Epidermal melanocyte (primary cell): ENCODE measurements around the gene DDAH2.
A peak's percentile ranks its signal among the peaks of the same experiment; 100 is the strongest.

ENCODE experiments used
- DNase-seq: peaks from one replicate; pipeline ENCODE4 v3.0.0; 2011; ENCODE audit warnings: low spot score; ENCODE audit not compliant: insufficient read length

The DDAH2 gene, protein sequence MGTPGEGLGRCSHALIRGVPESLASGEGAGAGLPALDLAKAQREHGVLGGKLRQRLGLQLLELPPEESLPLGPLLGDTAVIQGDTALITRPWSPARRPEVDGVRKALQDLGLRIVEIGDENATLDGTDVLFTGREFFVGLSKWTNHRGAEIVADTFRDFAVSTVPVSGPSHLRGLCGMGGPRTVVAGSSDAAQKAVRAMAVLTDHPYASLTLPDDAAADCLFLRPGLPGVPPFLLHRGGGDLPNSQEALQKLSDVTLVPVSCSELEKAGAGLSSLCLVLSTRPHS

DNA sequence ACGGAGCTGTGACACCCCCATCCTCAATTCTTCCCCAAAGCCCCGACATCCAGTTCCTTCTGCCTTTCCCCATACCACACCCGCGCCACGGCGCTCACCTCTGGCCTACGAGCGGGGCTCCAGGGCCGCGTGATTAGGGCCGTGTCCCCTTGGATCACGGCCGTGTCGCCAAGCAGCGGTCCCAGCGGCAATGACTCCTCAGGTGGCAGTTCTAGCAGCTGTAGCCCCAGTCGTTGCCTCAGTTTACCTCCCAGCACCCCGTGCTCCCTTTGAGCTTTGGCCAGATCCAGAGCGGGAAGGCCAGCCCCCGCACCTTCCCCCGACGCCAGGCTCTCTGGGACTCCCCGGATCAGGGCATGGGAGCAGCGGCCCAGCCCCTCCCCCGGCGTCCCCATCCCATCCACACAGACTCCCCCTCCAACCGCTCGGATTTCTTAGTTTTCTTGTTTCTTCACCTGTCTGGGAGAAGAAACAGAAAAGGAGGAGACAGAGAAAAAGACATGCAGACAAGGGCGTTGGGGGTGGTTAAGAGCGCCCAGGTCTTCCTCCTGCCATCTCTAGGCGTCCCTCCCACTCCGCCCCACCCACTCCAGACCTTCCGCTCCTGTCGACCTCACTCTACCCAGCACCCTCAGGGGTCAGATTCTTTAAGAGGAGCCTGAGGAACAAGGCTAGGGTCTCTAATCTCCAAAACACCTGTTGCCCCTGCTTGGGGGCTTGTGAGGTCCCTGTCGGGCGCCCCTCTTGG is at the start of gene DDAH2:
Gene DDAH2, minus strand, starts transcription at position 533 of the 748 bp plus-strand sequence. Its CDS starts 138 bp downstream, at position 395.
- no peak for DNase-seq

DNA sequence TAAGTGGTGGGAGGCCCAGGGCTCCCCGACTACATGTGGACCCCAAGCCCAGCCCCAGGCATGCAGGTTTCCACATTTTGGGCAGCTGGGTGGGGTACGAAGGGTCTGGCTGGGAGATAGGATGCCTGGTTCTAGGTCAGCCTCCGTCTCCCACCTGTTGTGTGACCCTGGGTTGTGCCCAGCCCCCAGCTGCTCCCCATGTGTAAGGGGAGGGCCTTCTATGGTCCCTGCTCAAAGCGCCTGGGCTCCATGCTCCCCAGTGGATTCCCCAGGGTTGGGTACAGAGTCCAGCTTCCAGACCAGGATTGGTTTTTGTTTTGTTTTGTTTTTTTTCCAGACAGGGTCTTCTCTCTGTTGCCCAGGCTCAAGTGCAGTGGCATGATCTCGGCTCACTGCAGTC is 49.1 kb upstream of the DDAH2 start:
- no peak for DNase-seq

DNA sequence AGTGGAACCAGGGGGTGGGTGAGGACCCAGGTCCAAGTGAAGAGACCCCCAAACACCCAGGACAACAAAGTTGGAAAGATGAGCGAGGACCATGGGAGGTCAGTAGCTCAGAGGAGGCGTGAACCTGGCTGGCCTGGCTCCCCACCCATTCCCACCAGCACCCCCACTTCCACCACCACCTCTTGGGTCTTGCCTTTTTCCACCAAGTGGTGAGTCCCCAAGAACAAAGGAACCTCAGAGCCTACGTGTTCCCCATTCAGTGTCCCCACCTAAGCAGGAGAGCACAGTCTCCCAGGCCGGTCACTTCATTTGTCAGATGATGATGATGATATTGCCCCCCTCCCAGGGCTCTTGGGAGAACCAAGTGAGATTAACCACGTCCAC is 48.6 kb upstream of the DDAH2 start:
- no peak for DNase-seq

DNA sequence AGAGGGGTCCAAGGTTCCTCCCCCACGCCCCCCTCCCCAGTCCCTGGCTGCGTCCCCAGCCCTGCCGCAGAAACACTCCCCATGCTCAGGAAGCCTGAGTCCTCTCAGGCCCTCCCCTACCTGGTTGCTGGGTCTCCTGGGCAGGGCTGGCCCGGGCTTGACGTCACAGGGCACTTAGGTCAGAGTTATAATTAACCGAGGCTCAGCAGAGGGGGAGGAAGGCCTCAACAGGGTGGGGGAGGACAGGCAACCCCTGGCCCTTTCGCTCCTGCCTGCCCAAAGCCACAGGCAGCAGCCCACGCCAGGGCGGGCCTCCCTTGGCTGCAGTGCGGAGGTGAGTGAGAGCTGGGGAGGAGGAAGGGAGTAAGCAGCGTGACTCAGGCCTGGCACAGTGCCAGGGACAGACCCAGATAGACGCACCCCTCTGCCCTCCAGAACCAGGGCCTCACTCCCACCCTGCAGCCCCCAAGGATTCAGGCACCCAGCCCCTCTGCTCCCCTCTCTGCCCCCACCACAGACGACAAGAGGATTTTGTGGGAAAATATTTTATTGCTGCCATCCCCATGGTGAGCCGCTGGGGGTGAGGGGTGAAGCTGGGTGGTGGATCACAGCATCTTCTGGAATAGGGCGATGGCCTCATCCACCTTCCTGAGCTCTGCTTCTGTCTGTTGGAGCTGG is 48.0 kb upstream of the DDAH2 start, which contains the start of gene VWA7:
Gene VWA7, minus strand, starts transcription at position 340 of the 678 bp plus-strand sequence. CDS start 549 bp downstream, outside the sequence.
- no peak for DNase-seq

DNA sequence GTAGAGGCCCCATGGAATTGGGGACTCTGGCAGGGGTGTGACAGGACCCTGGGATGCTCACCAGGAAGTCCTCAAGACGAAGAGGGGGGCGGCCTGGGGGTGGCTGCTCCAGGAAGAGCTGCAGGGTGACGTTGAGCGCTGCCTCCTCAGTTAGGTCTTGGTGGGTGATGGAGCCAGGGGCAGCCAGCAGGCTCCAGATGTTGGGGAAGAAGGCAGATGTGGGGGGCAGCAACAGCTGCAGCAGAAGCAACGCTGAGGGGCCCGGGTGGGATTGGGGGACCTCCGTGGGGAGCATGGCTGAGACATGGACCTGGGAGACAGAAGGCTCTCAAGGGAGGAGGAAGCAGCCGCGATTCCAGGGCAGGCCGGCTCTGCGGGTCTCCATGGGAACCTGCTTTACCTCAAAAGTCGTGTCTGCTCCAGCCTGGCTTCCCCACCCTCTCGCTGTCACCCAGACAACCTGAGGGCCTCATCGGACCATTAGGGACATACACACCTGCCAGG is 47.4 kb upstream of the DDAH2 start:
- DNase-seq = no peak

DNA sequence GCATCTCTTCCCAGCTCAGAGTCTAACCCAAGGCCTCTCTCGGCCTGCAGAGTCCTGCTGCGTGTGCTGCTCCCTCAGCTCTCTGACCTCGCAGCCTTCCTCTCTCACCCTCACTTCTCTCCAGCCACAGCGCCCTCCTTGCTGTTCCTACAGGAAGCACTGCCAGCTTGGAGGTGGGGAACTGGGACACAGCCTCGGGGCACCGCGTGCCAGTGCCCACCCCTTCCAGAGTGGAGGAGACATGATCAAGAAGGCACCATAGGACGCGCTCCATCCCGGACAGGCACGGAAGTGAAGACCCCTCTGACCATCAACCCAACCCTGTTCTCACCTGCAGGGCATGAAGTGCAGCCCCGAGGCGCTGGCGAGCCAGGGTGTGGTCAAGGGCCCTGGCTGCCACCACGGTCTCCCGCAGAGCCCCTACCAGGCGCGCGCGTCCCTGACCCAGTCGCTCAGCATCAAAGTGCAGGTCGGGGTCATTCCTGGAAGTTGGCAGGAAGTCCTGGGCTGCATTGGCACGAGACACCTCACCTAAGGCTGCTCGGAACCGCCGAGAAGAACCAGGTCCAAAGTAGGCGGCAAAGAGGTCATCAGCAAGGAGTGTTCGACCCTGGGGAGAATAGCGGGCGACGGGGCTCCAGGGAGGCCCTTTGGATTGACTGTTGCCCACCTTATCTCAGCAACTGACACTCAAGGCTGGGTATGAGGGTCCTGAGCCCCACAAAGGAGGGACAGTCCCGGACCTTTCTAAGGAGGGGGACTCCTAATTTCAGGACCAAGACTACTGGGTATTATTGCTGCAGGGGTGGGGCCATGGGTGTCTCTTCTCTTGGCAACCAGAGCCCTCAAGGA is 46.8 kb upstream of the DDAH2 start:
- DNase-seq = no peak

DNA sequence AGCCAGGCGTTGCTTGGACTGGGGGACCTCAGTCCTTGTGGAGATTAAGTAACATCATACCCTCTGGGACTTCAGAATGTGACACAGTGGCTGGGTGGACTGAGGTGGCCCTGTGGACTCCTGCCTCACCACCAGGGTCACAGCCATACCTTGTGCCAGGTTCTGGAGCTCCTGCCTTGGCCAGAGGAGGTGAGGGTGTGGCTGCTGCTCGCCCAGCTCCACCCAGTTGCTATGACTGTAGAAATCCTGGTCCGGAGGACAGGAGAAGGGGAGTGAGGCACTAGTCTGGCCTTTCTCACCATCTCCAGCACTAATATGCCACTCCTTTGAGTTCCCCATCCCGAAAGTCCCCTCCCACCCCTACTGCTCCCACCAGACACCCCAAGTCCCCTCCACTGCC is 46.1 kb upstream of the DDAH2 start:
- no peak for DNase-seq

DNA sequence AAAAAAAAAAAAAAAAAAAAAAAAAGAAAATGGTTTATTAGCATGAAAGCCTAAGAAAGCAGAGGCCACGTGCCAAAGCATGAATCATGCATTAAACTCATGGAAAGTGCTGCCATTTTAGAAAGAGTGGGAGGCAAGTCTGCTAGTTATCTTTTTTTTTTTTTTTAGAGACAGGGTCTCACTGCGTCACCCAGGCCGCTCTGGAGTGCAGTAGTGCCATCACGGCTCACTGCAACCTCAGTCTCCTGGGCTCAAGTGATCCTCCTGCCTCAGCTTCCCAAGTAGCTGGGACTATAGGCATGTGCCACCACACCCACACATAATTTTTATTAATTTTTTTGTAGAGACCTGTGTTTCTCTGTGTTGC is 42.9 kb upstream of the DDAH2 start:
- no peak for DNase-seq

DNA sequence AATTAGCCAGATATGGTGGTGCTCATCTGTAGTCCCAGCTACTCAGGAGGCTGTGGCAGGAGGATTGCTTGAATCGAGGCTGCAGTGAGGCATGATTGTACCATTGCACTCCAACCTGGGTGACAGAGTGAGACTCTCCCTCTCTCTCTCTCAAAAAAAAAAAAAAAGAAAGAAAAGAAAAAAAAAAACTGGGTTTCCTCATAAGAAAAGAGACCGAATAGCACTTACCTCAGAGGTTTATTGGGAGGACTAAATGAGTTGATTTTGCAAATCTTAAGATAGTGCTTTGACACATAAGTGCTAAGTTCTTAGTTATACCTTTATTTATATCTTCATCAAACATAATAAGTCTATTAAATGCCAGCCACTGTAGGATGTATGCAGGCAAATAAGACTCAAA is 41.8 kb upstream of the DDAH2 start:
- no peak for DNase-seq

DNA sequence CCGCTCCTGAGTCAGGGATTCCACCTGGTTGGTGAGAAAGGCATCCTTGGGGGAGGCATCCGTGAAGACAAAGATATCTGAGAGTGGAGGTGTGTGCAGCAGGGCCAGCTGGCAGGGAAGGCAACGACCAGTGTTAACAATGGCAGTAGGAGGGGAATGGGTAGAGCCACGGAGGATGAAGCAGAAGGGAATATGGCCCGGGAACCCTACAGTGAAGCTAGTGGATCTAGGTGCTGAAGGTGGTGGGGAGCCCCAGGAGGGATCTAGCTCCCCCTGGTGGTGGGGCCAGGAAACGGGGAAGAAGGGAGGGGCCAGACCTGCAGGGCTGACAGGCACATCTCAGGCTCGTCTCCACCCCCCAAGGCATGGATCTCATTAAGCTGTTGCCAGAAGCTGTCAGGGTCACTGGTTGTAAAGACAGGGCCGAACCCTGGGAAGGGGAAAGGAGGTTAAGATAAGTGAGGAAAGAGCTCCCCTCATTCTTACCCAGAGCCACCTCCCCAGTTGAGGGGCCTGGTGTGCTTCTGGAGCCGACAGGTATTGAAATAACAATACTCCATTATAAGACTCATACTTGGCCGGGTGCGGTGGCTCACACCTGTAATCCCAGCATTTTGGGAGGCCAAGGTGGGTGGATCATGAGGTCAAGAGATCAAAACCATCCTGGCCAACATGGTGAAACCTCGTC is 40.7 kb upstream of the DDAH2 start:
- peak; percentile 86 for DNase-seq

DNA sequence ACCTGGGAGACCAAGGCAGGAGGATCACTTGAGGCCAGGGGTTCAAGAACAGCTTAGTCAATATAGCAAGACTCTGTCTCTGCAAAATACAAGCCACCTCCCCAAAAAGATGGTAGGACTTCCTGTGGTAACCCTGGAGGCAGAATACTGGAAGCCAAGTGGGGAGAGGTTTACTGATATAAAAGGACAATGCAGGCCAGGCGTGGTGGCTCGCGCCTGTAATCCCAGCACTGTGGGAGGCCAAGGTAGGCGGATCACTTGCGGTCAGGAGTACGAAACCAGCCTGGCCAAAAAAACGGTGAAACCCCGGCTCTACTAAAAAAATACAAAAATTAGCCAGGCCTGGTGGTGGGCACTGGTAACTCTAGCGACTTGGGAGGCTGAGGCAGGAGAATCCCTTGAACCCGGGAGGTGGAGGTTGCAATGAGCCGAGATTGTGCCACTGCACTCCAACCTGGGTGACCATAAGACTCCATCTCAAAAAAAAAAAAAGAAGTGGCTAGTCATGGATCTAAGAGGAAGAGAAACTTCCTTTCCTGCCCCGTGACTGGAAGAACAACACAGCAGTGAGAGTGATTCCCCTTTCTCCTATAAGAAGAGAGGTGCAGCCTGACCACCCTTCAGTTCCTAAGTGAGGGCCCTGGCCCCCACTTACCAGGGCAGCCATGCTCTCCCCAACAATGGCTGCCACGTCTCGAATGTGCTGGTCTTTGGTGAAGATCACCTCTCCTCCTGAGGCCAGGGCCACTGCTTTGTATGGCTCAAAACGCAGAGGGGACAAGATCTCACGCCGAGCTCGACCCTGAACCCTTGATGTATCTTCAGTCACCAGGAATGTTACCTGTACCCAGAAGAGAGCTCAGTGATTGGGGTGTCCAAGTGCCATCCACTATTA is 39.5 kb upstream of the DDAH2 start:
- no peak for DNase-seq

DNA sequence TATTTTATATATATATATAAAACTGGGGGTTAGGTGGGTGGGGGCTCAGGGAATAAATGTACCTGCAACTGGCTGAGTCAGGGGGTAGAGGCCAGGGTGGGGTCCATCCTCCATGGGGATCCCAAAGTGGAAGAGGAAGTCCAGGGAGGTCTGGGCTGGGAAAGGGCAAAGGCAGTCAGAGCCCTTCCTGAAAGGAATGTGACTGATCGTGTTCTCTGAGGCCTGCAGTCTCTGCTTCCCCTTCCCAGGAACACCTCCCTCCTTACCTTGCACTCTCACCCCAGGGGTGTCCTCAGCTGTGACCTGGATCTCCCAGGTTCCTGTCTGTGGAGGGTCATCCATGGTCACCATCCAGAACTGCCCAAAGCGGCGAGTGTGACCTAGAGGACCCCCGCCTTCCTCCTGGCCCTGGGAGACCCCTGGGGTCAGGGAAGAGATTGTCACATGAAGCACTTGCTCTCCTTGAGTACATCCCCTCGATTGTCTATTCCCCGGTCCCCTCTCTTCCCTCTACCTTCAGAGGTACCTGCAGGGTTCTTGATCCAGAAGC is 38.1 kb upstream of the DDAH2 start:
- DNase-seq = no peak

DNA sequence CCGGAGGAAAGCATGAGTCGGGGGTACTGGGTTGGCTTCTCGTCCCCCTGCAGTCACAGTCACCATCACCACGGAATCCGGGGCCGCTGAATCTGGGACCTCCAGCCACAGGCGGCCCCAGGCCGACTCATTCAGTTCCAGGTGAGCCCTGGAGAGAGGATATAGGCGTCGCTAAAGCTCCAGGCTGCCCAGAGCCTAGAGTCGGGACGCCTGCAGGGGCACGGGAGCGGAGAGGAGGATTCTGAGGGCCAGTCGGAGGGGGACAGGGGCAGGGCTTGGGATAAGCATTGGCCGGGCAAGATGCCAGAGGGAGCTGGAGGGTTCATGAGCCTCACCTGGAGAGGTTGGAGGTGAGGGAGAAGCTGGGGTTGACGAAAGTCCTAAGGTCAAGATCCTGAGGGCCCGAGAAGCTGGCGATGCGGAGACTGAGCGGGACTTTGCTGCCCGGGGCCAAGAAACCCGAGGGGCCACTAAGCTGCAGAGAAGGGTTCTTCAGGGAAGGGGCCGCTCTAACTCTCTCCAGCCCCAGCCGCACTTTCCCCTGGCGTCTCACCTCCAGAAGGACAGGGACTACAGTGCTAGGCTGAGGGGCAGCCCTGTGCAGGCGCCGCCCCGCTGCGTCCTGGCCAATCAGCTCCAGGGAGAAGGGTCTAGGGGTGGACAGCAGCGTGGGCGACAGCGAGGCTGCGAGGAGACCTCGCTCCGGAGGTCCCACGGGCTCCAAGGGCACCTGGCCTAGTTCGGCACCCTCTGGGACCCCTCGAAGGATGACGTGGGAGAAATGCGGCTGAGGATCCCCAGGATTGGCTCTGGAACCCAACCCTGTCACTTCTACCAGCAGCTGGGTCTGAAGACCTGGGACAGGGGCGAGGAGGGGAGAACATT is 37.1 kb upstream of the DDAH2 start:
- no peak for DNase-seq

DNA sequence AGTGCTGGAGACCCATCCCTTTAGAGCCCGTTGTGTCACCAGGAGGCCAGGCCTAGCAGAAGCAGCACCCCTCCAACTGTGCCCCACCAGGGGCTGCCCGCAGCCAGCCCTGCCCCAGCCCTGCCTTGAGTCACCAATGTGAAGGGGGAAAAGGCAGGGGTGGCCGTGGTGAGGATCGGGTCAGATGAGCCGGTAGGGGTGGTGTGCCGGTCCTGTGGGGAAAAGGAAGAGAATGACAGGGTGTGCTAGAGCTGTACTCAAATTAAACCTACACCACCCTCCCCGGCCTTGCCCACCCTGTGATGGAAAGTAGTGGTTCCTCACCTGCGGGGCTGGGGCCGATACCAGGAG is 36.4 kb upstream of the DDAH2 start:
- DNase-seq = no peak

DNA sequence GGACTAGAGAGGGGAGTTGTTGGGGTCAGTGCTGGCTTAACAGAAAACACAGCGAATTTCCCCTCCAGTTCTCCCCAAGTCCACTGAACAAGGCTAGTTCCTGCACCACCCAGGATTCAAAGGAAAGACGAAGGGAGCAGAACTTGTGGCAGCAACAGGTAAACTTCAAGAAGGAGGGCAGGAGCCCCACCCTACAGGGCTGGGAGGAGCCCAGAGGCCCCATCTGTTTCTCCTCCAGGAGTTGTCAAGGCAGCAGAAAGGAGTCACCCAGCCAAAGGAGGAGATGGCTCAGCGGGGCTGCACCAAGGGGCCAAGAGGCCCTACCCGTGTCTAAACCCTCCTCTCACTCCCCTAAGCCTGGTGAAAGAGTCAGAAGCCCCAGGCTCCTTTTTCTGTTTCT is 35.1 kb upstream of the DDAH2 start:
- no peak for DNase-seq

DNA sequence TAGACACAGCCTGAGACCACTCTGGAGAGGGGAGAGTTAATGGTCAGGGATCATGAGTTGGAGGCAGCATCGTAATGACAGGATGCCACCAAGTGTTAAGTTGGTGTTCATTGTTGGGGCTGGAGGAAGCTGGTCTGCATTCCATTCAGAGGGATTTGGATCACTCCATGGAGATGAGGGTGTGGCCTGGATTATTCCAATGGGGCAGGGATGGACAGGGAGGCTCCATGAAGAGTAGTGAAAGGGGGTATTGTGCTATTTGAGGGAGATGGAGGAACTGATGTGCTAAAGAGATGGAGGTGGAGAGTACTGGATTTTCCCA is 34.5 kb upstream of the DDAH2 start:
- peak; percentile 89 for DNase-seq

DNA sequence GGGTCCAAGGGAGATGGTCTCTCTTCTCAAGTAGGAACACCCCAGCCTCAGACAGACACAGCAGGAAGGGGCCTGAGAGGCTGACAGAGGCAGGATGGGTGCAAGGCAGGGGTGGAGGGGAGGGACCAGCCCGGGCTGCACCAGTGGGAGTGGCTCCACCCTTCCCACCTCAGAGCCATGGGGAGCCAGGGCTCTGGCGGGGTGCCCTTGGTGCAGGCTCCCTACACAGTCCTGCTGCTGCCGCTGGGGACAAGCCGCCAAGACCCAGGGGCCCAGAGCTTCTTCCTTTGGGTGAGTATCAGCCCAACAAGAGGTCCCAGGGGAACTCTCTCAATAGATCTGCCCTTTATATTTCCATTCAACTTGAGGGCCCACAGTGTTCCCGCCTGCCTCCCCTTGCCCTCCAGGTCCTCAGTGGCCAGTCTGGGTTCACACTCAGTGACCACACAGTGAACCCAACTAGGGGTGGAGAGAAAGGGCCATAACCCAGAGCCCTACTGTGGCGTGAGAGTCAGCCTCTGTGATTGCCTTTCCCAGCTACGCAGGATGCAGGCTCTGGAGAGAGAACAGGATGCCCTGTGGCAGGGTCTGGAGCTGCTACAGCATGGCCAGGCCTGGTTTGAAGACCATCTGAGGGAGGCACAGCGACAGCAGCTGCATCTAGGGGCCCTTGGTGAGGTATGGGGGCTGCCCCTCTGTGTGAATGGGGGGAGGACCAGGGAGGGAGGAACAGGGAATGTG is 33.9 kb upstream of the DDAH2 start:
- no peak for DNase-seq

DNA sequence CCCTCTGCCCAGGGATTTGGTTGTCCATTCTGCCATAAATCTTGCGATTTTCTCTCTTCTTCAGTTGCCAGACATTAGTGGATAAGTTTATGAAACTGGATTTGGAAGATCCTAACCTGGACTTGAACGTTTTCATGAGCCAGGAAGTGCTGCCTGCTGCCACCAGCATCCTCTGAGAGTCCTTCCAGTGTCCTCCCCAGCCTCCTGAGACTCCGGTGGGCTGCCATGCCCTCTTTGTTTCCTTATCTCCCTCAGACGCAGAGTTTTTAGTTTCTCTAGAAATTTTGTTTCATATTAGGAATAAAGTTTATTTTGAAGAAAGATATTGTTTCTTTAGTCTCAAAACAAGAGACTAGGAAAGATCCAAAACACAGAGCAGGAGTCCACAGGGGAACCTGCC is 33.3 kb upstream of the DDAH2 start, which contains the start of gene SAPCD1:
Gene SAPCD1, plus strand, starts transcription at position 301 of the 400 bp plus-strand sequence. CDS start 399 bp downstream, outside the sequence.
- no peak for DNase-seq
